GM19438 (cell line): Measurements from ENCODE around the gene COX18.
A peak's percentile ranks its signal among the peaks of the same experiment; 100 is the strongest.

Experiments used
- ATAC-seq: cut with Tn5 transposase; IDR thresholded peaks from one replicate; pipeline ENCODE4 v1.9.1; 2021; ENCODE audit warnings: low read depth; ENCODE audit not compliant: unreplicated experiment

The COX18 gene, protein sequence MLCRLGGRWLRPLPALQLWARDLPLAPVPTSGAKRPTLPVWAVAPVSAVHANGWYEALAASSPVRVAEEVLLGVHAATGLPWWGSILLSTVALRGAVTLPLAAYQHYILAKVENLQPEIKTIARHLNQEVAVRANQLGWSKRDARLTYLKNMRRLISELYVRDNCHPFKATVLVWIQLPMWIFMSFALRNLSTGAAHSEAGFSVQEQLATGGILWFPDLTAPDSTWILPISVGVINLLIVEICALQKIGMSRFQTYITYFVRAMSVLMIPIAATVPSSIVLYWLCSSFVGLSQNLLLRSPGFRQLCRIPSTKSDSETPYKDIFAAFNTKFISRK

GRCh38 chr4:73069338-73070073 is at the start of gene COX18:
Gene COX18 (minus strand): TSS chr4:73069716. CDS start chr4:73069649, 67 bp downstream.
- ATAC-seq: peak; percentile 83

DNA sequence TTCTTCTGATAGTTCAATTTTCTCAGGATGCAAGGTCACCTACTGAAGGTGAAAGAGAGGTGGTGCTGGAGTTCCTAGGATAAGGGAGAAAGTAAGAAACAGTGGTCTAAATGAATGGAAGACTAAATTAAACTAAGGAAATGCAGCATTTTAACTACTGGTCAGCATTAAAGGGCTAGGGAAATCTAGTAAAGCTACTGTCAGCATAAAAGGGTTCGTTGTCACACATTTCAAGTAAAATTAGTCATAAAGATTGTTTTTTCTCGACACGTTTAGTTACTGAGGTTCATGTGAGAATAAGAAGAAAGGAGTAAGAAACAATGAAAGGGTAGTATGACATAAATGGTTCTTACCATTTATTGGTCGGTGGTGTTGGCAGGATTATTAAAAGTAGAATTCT is 40.0 kb upstream of the COX18 start:
- no peak for ATAC-seq

GRCh38 chr4:73104695-73105094 is 35.2 kb upstream of the COX18 start:
- no peak for ATAC-seq

DNA sequence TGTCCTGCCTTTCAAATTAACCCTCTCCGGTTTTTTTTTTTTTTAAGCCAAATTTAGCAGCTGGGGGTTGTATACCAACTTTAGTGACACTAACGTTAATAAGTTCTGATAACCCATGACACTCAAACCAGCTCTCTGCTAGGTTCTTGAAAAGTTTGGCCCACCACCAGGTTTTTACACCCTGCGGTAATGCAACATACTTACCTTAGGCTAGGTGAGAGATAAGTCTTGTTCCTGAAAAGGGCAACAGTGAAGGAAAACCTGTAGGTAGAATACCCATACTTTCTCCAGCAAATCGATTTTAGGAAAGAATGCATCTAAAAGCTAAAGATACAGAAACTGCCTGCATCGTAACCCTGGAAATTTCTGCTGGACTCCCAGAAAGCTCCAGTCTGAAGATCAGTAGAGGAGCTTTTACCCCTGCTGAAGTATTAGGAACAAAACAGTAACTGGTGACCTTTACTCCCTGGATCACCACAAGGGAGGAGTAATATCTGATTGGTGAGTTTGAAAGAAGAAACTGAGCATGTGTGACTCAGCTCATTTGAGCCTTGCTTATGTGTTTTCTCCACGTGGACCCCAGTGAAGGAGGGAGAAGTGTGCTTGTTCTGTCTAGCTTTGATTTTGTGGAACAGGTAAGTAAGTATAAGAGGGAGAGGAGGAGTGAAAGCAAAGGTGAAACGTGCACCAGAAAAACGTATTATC is 34.4 kb upstream of the COX18 start:
- ATAC-seq: no peak

DNA sequence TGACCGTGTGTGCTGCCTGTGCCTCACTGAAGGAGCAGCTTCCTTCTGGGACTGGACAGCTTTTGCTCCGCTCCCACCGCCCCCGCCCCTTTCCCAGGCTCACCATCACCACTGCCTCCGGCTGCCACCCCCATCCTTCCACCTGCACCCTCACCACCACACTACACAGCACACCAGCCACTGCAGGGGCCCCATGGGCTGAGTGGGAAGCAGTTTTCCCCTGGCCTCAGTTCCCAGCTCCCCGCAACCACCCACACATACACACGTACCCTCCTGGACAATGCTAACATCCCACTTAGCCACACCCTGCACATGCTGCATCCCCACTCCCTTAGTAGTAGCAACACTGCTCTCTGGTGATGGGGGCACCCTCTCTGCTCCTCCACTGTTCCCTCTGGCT is 29.6 kb upstream of the COX18 start:
- ATAC-seq: no peak

DNA sequence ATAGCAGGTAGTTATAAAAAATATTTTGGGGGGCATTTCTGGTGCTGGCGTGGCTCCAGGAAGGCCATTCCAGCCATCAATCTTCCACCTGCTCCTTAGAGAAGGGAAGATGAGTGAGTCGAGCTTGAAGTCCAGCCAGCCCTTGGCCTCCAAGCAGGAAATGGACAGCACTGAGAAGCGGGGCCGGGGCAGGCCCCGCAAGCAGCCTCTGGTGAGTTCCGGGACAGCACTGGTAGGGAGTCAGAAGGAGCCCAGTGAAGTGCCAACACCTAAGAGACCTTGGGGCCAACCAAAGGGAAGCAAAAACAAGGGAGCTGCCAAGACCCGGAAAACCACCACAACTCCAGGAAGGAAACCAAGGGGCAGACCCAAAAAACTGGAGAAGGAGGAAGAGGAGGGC is 29.2 kb upstream of the COX18 start:
- ATAC-seq: no peak

- ATAC-seq: no peak
Measured at GRCh38 chr4:73098016-73098415, 28.5 kb upstream of the COX18 start.

GRCh38 chr4:73092868-73093267 is 23.4 kb upstream of the COX18 start:
- ATAC-seq: no peak

DNA sequence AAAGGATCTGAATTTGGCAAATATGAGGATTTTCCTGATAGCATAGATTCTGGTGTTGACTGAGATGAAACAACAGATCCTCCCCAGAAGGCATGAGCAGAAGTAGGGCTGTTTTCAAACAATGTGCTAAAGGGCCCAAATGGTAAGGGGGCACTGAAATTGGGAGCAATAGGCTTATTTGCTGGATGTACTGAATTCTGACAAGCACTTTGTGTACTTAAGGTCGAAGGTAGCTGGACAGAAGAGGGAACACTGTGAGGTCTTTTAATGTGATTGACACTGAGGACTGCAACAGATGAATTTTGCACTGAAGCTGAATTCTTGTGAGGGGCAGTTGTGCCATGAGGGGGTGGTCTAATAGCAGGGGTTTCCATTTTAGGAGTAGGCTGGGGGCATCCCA is 21.2 kb upstream of the COX18 start:
- no peak for ATAC-seq

DNA sequence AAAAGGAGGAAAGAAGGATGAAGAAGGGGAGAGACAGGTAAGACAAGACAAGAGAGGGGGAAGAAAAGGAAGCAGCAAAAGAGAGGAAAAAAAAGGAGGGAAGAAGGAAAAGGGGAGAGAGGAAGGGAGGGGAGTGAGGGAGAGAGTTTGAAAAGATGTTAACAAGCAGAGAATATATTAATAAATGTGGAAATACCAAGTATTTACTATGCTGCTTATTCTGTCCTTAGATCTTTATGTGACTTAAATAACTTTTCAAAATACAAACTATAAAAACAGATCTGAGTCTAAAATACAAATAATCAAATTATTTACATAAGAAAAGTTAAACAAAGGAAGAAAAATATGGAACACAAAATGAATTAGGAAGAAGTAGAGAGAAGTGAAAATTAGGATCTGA is 18.4 kb upstream of the COX18 start:
- no peak for ATAC-seq

DNA sequence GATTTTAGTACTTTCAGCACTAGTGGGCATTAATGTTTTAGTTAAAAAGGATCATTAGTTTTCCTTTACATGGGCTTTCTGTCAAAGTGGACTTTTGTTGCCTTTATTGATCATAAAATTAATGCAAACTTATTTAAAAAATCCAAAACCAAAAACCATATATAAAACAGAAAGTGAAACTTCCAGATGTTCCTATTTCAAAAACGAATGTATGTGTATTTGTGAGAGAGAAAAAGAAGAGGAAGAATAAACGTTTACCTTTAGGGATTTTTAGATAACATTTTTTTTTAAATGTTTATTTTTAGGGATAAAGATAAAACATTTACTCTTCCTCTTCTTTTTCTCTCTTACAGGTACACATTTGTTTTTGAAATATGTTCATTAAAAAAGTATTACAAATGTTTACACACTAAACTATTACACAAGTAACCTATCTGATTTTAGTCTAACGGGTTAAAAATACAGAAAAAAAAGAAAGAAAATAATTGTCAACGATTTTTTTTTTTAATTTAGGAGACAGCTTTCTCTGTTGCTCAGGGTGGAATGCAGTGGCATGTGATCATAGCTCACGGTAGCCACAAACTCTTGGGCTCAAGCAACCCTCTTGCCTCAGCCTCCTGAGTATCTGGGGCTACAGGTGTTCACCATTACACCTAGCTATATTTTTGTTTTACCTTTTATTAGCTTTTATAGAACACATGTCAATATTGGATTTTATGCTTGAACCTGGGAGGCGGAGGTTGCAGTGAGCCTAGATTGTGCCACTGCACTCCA is 16.8 kb upstream of the COX18 start:
- no peak for ATAC-seq

- no peak for ATAC-seq
Measured at GRCh38 chr4:73080789-73081188, 11.3 kb upstream of the COX18 start.

- no peak for ATAC-seq
Measured at GRCh38 chr4:73075832-73076231, 6.3 kb upstream of the COX18 start.

DNA sequence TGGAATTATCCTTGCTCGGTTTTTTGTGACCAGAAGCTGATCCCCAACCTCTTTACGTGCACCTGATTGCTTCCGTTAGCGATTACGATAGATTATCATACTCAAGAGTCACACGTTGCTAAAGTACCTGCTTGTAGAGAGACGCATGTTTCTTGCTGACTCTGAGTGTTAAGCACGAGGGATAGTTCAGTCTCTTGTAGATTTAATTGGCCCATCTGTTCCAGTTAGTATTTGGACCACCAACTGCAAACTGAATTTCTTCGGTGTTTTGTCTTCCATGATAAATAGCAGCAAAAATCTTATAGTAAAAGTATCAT is 516 bp upstream of the COX18 start:
- ATAC-seq: peak; percentile 1

DNA sequence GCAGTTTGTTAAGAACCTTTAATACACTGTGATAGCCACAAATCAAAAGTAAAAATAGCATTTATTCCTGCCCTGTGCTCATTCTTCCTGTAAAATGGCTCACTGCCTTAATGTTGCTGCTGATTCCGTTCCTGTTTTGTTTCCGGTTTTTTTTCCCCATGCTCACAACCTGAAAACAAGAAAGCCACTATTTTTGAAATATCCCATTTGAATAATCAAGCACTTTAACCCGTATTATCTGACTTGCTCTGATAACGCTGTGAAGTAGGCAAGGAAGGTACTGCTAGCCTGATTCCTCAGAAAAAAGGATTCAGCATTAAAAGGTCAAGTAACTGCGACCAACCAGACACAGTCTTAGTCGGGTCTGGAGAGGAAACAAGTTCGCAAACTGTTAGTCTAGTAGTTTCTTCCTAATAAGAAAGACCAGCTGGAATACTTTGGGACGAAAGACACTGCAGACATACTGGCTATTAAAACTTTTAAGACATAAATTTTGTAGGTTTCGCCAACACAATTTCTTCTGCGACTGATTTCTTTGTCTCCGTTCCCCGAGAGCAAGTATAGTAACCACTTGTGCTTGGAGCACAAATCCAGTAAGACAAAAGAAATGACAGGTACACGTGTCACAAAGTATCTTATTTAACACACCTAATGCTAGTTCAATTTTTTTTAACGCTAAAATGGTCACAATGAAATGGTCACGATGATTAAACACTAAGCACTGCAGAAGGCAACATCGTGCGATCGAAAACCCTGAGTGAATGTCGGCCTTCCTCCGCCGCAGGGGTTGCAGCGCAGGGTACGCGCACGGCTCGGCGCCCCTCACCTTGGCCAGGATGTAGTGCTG is 802 bp downstream of the COX18 start:
- peak; percentile 0 for ATAC-seq

- no peak for ATAC-seq
Measured at GRCh38 chr4:73067971-73068394, 1.5 kb downstream of the COX18 start.

DNA sequence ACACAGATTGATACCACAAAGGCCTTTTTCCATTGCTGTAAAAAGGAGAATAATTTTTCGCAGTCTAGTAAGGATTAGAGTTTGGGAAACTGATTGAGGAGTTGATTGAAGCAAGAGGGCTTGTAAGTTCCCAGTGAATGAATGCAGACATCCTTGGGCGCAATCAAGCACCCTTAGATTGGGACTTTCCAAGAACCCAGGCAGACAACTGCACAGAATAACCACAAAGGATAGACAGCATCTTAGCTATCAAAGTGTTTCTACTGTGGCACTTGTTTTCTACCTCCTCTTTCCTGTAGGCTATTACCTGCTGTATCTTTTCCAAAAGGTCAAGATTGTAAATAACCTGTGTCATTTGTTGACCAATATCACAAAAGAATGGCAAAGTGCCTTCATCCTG is 2.6 kb downstream of the COX18 start:
- ATAC-seq: no peak

DNA sequence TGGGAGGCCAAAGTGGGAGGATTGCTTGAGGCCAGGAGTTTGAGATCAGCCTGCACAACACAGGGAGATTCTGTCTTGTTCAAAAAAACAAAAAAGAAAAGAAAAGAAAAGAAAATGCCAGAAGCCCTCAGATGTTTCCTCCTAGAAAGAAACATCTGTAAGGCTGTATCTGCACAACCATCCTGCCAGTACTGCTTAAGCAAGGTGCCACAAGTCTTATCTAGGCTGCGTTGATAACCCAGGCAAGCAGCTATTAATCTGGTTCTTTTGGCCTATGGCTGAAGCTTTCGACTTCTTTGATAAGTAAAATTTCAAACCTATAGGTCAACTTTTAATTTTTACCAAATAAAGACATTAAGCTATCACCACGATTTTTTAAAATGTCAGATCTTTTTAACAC is 3.1 kb downstream of the COX18 start:
- ATAC-seq: no peak

- ATAC-seq: no peak
Measured at GRCh38 chr4:73064536-73064935, 5.0 kb downstream of the COX18 start.
